Activated CD8-positive, alpha-beta memory T cell treated with anti-CD3 and anti-CD28 coated beads for 36 hours (primary cell): Measurements from ENCODE around the gene LTB4R2. TPM values are rescaled to one million over a fixed set of nuclear protein-coding genes. Genes with fewer than 3 reads are reported as not detected.

Experiments
- total RNA-seq, 2 experiments: library from RNA; stranded (reverse); gene quantifications; one replicate each; pipeline ENCODE4 v1.2.3, GENCODE V29; 2021

LTB4R2 gene
- total RNA-seq, 2 experiments from 2014 or later: 9.3 to 10.4 TPM

Other genes starting within 250 kb of the LTB4R2 start
- not detected for gene CPNE6, start 238.6 kb upstream of the LTB4R2 start, total RNA-seq
- 100 to 1,000 TPM; 118 to 125 TPM for gene PCK2, start 215.8 kb upstream of the LTB4R2 start, total RNA-seq
- 10 to 100 TPM; 60.3 to 69.1 TPM for gene DCAF11, start 195.4 kb upstream of the LTB4R2 start, total RNA-seq
- 1 to 10 TPM; 1.1 to 1.7 TPM for gene NRL, start 195.2 kb upstream of the LTB4R2 start, total RNA-seq
- gene FITM1, start 179.5 kb upstream of the LTB4R2 start, total RNA-seq: under 1 TPM; 0.31 to 0.46 TPM
- 100 to 1,000 TPM; 334 to 335 TPM for gene PSME1, start 173.9 kb upstream of the LTB4R2 start, total RNA-seq
- 10 to 100 TPM; 38.5 to 38.9 TPM for gene EMC9, start 168.5 kb upstream of the LTB4R2 start, total RNA-seq
- 100 to 1,000 TPM; 381 to 388 TPM for gene PSME2, start 163.5 kb upstream of the LTB4R2 start, total RNA-seq
- gene RNF31, start 162.6 kb upstream of the LTB4R2 start, total RNA-seq: 10 to 100 TPM; 75.5 to 80.8 TPM
- gene IRF9, start 148.9 kb upstream of the LTB4R2 start, total RNA-seq: 10 to 100 TPM; 52.4 to 54.5 TPM
- 10 to 100 TPM; 27.5 to 31.3 TPM for gene REC8, start 138.1 kb upstream of the LTB4R2 start, total RNA-seq
- 100 to 1,000 TPM; 166 to 168 TPM for gene IPO4, start 121.3 kb upstream of the LTB4R2 start, total RNA-seq
- 10 to 100 TPM; 30.6 to 30.7 TPM for gene TM9SF1, start 114.7 kb upstream of the LTB4R2 start, total RNA-seq
- gene TSSK4, start 104.4 kb upstream of the LTB4R2 start, total RNA-seq: under 1 TPM; 0.27 TPM
- 10 to 100 TPM; 73.7 to 75.8 TPM for gene CHMP4A, start 96.7 kb upstream of the LTB4R2 start, total RNA-seq
- 10 to 100 TPM; 14.9 to 17.4 TPM for gene MDP1, start 94.1 kb upstream of the LTB4R2 start, total RNA-seq
- 100 to 1,000 TPM; 220 to 231 TPM for gene NEDD8, start 77.8 kb upstream of the LTB4R2 start, total RNA-seq
- 10 to 100 TPM; 39.9 to 45.7 TPM for gene GMPR2, start 77.2 kb upstream of the LTB4R2 start, total RNA-seq
- gene TINF2, start 67.5 kb upstream of the LTB4R2 start, total RNA-seq: 10 to 100 TPM; 82.1 to 93.1 TPM
- gene TGM1, start 47.0 kb upstream of the LTB4R2 start, total RNA-seq: 1 to 10 TPM; 2.6 to 3.2 TPM
- gene RABGGTA, start 38.5 kb upstream of the LTB4R2 start, total RNA-seq: 10 to 100 TPM; 33.0 to 37.9 TPM
- gene DHRS1, start 10.4 kb upstream of the LTB4R2 start, total RNA-seq: 1 to 10 TPM; 7.8 to 9.0 TPM
- gene NOP9, start 10.3 kb upstream of the LTB4R2 start, total RNA-seq: 10 to 100 TPM; 46.1 to 49.3 TPM
- 10 to 100 TPM; 14.2 to 14.4 TPM for gene CIDEB, start 2.2 kb upstream of the LTB4R2 start, total RNA-seq
- gene LTB4R, start 1.4 kb downstream of the LTB4R2 start, total RNA-seq: 10 to 100 TPM; 12.5 to 13.7 TPM
- gene ADCY4, start 24.9 kb downstream of the LTB4R2 start, total RNA-seq: 1 to 10 TPM in 1 of 2 experiments, under 1 TPM in 1; 0.78 to 1.3 TPM
- 1 to 10 TPM; 8.2 to 9.7 TPM for gene RIPK3, start 29.9 kb downstream of the LTB4R2 start, total RNA-seq
- gene NFATC4, start 58.0 kb downstream of the LTB4R2 start, total RNA-seq: under 1 TPM; 0.78 to 0.93 TPM
- gene NYNRIN, start 88.9 kb downstream of the LTB4R2 start, total RNA-seq: under 1 TPM; 0.06 TPM
- 1 to 10 TPM; 8.1 to 8.9 TPM for gene CBLN3, start 119.5 kb downstream of the LTB4R2 start, total RNA-seq
- gene KHNYN, start 119.8 kb downstream of the LTB4R2 start, total RNA-seq: 10 to 100 TPM; 53.4 to 57.9 TPM
- 10 to 100 TPM; 53.2 to 59.0 TPM for gene SDR39U1, start 132.6 kb downstream of the LTB4R2 start, total RNA-seq
- gene CMA1, start 198.1 kb downstream of the LTB4R2 start, total RNA-seq: not detected